NCI-H345 (cell line): ENCODE data around the gene ATP9B.

Experiments used
- DNase-seq: peaks from one replicate; lab custom pipeline; 2025; lab: John Stamatoyannopoulos, UW

The ATP9B gene

DNA sequence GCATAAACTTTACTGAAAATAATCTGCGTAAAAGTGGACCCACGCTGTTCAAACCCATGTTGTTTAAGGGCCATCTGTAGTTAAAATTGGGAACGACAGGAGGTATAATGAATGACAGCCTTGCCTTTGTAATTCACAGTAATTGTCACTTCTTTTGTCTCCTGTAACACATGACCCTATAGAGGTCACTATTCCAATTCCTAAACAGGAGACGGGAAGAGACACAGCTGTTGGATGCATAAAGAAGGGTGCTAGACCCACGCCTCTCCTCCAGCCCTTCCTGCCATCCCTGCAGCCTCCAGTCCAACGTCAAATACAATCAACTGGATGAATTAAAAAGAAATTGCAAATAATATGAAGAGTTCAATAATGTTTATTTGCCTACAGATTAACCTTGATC is 263.5 kb downstream of the ATP9B start:
- DNase-seq: peak; percentile 10

DNA sequence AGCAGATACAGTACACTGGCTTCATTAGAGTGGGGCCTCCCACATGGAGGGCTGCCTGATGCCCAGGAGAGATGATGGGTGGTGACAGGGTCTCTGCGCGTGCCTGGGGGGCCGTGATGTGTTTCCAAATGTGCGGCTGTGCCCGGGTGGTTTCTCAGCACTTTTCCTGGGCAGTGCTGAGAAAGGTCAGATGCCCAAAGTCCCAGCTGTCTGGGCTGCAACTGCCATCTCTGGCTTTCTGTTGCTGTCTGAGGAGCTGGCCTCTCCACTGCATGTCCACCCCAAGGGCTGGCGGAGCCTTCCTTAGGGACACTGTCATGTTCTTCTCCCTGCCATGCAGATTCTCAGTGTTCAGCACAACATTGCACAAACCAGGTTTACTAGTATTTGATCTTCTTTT is 263.9 kb downstream of the ATP9B start:
- no peak for DNase-seq

DNA sequence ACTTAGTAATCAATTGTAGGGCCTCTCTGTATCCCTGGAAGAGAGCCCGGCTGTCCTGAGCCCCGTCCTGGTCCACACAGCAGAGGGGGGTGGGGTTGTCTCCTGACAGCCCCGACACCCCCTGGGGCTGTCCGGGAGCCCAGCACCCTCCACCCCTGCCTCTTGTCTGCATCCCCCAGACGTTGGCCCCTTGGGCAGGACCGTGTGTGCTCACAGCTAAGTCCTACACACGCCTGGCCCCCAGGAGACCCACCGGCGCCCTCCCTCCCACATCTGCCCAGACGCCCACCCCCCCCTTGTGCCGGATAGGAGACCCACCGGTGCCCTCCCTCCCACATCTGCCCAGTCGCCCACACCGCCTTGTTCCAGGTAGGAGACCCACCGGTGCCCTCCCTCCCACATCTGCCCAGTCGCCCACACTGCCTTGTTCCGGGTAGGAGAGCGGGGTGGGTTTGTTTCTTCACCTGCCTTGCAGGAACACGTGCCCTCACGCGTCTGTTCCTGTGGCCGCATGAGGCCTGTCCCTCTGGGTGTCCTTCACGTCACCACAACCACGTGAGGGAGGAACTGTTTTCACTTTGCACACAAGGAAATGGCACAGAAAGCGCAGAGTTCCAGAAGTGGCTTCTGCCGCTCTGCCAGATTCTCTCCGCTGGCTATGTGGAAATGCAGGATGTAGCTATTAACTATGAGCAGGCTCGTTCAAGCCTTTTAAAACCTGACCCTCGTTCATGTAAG is 265.5 kb downstream of the ATP9B start:
- DNase-seq: no peak

DNA sequence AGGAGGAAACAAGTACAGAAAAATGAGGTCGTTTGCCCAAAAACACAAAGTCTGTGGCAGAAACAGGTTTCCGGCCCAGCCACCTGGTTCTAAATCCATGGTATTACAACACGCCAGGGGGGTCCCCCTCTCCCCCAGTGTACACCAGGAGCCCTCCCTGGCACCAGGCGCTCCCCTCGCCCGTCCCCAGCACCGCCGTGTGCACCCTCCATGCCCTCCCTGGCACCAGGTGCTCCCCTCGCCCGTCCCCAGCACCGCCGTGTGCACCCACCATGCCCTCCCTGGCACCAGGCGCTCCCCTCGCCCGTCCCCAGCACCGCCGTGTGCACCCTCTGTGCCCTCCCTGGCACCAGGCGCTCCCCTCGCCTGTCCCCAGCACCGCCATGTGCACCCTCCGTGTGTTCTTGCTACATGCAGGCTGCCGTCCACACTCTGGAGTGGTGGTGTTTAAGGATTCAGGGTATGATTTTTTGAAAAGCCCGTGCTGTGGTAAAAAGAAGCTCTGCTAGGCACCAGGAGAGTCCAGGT is 266.7 kb downstream of the ATP9B start:
- no peak for DNase-seq

DNA sequence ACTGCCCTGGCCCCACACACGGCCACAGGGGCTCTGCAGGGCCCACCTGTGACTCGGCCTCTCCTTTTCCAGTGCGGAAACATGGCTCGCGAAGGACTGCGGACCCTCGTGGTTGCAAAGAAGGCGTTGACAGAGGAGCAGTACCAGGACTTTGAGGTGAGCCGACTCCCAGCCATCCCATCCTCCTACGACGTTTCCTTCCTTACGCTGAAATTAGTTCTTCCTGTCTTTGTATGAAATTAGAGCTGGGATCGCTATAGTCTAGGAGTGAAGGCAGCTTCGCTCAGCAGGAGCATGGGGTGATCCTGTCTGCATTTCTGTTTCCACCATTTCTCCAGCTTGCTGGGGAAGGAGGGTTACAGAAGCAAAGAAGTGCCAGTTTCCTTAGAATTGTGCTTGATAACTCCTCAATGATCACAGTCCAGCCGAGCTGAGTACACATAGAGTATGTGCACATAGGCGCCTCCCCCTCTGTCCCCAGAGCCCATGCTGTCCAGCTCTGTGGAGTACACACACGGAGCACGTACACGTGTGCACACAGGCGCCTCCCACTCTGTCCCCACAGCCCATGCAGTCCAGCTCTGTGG is 267.5 kb downstream of the ATP9B start:
- no peak for DNase-seq

DNA sequence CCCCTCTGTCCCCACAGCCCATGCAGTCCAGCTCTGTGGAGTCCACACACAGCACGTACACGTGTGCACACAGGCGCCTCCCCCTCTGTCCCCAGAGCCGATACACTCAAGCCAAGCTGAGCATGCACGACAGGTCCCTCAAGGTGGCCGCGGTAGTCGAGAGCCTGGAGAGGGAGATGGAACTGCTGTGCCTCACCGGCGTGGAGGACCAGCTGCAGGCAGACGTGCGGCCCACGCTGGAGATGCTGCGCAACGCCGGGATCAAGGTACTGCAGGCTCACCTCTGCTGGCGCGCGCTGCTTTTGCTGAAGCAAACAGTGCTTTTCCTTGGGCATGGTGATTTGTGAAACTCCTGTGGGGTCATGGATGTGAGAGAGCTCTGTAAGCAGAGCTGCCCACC is 268.0 kb downstream of the ATP9B start:
- no peak for DNase-seq

DNA sequence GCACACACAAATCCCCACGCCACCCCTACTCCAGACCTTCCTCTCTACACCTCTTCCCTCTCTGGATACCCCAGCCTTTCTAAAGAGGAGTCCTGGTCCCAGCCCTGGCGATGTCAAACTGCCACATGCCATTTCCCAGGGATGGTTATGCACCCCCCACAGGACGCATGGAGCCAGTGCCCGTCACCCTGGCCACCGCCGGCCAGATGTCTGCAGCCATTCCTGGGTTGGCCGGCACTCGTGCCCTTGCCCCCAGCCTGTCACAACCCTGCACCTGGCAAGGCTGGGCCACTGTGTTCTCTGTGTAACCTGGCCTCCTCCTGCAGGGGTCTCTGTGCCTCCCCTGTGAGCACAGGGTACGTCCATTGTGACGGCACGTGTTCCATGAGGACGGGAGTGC is 268.4 kb downstream of the ATP9B start:
- no peak for DNase-seq

DNA sequence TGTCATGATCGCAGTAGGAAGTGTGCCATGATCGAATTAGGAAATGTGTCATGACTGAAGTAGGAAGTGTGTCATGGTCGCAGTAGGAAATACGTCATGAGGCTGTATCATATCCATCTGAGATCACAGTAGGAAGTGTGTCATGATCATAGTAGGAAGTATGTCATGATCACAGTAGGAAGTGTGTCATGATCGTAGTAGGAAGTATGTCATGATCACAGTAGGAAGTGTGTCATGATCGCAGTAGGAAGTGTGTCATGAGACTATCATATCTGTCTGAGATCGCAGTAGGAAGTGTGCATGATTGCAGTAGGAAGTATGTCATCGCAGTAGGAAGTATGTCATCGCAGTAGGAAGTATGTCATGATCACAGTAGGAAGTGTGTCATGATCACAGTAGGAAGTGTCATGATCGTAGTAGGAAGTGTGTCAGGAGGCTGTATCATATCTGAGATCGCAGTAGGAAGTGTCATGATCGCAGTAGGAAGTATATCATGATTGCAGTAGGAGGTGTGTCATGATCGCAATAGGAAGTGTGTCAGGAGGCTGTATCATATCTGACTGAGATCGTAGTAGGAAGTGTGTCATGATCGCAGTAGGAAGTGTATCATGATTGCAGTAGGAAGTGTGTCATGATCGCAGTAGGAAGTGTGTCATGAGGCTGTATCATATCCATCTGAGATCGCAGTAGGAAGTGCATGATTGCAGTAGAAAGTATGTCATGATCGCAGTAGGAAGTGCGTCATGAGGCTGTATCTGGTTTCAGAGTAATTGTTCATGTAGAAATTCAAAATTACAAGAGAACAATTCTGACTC is 270.1 kb downstream of the ATP9B start:
- no peak for DNase-seq

DNA sequence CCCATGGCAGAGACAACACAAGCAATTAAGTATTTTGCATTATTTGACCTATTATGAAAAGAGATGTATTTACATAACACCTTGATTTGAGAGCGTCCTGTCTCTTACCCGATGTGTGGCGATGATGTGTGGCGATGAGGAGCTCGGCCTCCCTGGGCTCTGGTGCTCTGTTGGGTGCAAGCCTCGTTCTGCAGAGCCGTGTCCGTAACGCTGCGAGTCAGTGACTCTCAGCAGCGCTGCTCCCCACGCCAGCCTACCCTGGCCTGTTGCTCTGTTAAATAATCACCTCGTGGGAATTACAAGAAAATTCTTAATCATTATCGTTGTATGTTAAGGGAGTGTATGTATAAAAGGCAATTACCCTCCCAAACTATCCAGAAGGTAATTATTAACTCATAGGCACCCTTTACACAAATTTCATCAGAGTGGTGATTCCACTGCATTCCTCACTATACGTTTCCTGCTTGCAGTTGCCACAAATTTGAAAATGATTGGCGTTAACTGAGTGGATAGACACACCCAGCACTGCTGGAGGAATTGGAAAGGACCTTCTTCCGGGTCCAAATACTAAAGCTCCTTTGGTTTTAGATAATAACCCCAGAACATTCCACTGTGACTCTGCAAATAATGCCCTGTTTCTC is 274.5 kb downstream of the ATP9B start:
- no peak for DNase-seq

DNA sequence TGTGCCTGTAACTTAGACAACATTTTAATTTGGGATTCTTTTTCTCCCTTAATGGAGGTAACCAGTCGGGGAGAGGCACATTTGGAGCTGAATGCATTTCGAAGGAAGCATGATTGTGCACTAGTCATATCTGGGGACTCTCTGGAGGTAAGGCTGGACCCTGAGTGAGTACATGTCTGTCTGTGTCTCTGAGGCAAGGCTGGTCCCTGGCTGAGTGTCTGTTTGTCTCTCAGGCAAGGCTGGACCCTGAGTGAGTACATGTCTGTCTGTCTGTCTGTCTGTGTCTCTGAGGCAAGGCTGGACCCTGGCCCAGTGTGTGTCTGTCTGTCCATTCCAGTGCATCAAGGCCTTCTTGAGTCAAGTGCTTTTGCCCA is 275.0 kb downstream of the ATP9B start:
- no peak for DNase-seq

DNA sequence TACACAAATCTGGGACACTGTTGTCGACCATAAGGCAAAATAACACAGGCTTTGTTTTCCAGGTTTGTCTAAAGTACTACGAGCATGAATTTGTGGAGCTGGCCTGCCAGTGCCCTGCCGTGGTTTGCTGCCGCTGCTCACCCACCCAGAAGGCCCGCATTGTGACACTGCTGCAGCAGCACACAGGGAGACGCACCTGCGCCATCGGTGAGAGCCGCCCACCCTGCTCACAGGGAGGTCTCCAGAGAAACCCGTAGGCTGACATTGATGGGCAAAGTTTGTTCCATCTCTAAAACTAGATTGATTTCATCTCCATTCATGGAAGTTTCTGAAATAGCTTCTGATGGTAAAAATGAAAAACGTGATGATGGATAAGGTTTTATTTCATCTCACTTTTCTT is 276.2 kb downstream of the ATP9B start:
- DNase-seq: no peak

DNA sequence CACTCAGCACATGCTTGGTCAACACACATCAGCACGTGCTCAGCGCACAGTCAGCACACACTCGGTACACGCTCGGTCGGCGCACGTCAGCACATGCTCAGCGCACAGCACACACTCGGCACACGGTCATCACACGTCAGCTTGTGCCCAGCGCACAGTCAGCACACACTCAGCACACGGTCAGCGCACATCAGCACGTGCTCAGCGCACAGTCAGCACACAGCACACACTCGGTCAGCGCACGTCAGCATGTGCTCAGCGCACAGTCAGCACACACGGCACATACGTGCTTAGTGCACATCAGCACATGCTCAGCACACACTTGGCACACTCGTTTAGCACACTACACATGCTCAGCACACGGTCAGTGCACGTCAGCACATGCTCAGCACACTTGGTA is 276.8 kb downstream of the ATP9B start:
- DNase-seq: no peak

DNA sequence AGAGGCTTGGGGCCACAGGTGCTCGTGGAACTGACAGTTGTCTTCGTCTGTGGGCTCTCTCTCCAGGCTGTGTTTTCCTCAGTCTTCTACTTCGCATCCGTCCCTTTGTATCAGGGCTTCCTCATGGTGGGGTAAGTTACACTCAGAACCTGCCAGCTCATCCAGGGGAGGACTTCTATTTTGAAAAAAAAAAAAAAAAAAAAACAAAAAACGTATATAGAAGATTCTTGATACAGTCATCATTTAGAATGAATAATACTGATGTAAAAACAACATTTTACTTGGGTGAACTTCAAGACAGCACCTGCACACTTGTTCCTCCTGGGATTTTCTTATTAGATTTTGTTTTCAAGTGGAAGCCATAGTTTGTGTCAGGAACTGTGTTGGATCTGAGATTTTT is 278.9 kb downstream of the ATP9B start:
- DNase-seq: no peak

DNA sequence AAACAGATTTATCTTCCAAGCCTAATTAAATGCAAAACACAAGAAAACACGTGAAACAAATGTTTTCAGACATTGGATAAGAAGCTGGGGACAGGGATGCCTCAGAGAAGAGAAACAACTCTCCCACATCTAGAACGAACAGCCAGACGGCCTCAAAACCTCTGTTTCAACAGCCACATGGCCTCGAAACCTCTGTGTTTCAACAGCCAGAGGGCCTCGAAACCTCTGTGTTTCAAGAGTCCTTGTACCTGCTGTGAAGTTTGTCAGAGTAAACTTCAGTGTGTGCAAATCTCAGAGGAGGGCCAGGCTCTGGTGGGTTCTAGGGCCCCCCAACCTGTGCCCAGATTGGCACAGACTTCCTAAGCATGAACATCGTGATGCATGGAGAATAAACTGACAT is 283.2 kb downstream of the ATP9B start:
- no peak for DNase-seq

DNA sequence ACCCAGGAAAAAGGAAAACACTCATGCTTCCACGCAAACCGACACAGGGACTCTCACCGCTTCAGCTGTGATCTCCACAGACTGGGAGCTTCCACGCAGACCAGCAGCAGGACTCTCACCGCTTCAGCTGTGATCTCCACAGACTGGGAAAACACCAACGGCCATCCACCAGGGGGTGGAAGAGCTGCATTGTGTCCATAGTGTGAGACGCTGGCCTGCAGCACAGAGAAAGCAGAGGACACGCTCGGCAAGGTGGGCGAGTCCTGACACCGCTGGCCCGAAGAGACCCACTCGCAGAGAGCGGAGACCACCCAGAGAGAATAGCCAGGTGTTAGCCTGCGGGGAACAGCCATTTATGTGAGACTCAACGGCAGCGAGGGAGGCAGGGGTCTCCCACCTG is 284.1 kb downstream of the ATP9B start:
- DNase-seq: no peak

DNA sequence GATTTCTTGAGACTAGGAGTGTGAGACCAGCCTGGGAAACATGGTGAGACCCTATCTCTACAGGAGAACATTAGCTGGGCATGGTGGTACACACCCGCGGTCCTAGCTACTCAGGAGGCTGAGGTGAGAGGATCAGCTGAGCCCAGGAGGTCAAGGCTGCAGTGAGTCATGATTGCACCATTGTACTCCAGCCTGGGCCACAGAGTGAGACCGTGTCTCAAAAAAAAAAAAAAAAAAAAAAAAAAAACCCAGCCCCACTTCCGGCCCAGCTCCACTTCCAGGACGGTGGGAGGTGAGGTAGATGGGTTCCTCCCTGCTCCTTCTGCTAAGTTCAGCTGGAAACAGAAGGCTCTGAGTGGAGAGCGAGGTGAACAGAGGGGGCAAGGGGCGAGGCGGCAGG is 285.2 kb downstream of the ATP9B start:
- DNase-seq: no peak

DNA sequence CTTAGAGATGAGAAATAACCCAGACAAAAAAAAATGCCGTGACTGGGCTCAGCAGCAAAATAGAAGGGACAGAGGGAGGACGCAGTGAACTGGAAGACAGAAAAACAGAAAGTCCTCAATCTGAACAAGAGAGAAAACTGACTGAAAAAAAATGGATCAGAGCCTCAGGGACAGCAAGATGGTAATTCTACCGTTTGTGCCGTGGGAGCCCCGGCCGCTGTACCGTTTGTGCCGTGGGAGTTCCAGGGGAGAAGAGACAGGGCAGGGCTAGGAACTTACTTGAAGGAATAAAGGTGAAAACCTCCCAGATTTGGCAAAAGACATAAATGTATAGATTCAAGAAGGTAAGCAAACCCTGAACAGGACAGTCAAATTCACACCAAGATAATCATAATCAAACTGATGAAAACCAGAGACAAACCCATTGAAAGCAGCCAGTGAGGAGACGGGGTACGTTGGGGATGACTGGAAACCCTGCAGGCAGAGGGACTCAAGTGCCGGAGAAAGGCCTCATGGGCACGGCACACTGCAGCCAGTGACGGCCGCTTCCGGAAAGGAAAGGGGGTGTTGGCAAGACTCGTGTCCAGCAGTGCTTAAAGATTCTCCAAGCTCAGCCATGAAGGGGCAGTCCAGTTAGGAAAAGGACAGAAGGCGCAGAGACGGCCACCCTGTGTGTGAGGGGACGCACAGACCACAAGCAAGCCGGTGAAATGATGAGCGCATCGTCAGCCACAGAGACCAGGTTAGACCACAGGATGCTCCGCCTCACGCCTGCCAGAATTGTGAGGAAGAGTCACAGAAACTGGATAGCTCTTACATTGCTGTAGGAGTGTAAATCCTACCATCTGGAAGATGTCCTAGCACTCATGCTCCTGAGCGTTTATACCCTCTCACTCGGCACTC is 286.5 kb downstream of the ATP9B start:
- DNase-seq: no peak

DNA sequence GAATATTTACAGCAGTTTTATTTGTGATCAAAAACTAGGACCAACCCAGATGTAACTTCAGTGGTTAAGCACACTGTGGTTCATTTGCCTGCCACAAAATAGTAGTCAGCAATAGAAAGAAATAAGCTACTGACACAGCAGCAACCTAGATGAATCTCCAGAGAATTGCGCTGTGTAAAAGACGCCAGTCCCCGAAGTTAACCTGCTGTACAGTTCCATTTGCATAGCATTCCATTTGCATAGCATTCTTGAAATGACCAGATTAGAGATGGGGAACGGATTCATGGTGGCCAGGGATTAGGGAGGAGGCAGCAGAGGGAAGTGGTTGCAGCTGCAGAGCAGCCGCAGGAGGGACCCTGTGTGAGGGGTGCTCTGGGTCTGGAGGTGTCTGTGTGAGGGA is 287.2 kb downstream of the ATP9B start:
- no peak for DNase-seq

DNA sequence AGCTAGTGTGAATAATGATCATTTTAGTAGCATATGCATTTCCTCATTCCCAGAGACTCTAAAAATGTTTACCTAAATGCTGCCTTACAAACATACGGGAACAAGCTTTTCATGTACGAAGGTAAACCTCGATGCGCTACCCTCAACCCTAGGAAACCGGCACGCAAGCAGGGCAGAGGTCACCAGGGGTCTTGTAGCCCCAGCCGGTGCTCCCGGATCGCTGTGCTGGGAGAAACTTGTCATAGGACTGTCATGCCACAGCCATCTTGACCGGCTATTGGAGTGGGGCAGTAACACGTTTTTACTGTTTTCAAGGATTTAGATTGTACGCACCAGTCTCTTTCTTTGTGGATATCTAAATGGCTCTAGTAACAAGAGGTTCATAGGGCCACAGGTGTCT is 291.7 kb downstream of the ATP9B start:
- DNase-seq: no peak

DNA sequence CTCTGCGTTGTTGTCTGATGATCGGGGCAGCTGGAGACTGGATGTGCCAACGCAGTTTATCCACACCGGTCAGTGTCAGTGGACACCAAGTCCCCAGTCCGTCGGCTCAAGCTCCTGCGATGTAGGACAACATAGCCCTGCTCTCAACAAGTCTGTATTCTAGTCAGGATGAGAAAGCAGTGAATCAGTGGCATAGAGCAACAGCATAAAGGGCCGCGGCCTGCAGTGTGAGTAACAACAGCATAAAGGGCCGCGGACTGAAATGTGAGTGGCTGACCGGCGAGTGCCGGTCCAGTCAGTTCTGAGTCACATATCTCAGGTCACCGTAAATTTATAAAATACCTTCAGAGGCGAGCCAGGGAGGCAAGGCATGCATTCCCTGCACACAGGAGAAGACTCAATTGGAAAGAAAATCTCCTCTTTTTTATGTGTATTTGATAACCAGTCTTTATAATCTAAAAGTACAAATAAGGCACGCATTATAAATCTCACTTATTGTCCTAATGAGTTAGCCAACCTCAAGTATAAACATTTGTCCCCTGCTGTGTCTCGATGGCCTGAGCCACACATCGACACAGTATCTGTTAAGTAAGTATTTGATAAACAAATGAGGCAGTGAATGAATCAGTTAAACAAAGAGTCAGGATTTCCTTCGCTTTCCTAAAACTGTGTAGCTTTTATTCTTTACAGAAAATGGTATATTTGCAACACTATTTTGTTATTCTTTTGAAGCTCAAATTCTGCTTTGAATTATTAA is 292.8 kb downstream of the ATP9B start:
- no peak for DNase-seq

DNA sequence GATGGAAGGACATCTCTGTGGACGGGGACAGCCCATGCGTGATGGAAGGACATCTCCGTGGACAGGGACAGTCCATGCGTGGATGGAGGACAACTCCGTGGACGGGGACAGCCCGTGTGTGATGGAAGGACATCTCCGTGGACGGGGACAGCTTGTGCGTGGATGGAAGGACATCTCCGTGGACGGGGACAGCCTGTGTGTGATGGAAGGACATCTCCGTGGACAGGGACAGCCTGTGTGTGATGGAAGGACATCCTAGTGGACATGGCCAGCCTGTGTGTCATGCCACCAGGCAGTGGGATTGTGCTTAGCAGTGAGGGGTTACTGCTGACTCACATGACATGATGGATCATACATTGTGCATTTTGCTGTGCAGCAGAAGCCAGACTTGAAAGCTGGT is 296.5 kb downstream of the ATP9B start:
- no peak for DNase-seq
